ENCODE data around the gene CUL1.
"Not testable (repeated sequence)": the region's sequence is repeated elsewhere in the genome, so short reads cannot be mapped to it uniquely, and the experiment has no call there.

Gene CUL1

DNA sequence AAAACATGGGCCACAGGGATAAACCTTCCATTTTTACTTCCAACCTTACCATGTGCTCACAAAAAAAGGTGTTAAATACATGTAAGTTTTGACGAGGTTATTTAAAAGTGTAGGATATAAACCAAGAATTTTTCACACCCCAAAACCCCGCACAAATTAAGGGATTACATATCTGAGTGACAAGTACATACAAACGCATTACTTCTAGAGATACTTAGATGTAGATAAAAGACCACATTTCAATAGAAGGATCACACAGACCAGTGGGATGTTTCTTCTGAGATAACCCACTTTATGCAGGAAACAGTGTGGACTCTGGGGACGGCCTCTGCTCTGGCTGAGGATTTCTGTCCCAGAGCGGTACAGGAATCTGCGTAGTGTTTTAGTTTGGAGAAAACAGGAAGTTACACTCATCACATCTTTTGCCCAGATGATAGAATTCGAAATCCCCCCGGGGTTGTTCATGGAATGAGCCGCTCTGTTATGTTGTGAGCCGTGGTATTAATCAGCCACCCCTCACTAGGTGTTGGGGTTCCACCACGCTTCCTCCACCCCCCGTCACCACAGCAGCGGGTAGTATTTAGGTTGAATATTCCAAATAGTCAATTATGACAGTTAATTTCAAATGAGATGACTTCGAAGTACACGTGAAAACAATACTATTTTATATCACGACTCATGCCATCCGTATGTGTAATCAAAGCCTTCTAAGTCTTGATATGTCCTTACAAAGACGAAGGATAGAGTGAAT, 1.3 kb upstream of the CUL1 start:
- peak; percentile 64 for DNase-seq (ENCODE audit: low spot score)

DNA sequence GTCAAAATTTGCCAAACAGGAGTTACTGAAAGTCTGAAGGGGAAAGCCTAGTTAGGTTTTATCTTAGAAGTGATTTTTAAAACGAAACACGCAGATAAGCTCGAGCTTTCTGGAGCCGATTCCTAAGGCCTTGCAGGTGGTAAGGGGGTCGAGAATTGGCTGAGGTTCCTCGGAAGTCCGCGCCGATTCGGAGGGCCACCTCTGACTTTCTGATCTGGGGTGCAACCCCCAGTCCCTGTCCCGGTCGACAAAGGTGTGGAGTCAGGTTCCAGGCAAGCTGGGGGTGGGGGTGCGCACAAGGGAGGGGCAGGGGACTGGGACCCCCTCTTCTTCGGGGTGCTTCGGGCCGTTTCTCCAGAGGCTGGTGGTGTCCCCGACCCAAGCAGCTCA, 701 bp upstream of the CUL1 start:
- no peak for DNase-seq (ENCODE audit: low spot score)

DNA sequence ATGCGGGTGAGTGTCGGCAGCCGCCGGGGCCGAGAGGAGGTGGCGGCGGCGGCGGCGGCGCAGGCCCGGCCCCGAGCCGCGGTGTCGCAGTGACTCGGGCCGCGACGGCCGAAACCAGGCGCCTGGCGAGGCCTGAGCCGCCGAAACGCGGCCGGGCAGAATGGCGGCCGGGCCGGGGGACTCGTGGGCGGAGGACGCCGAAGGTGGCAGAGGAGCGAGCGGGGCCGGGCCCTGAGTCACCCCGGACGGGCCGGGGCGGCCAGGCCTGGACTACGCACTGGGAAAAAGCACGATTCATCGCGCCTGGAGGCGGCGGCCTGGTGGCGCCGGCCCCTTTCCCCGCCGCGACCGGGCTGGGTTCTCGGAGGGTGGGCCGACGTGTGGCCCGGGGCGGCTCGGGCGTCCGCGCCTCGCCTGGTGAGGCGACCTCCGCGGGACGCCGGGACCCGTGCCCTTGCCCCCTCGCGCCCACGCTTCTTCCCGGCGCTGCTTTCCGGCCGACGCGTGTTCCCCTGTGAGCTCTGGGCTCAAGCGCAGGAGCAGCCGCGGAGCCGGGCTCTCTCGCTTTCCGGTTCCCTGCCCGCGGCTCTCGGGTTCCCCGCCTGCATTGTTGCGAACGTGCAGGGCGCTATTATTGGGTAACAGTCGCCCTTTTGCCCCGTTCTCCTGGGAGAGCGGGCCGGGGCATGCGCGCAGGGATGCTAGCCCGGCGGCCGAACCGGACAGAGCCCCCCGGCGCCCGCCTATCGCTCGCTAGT, 500 bp downstream of the CUL1 start:
- peak; percentile 80 for DNase-seq (ENCODE audit: low spot score)

DNA sequence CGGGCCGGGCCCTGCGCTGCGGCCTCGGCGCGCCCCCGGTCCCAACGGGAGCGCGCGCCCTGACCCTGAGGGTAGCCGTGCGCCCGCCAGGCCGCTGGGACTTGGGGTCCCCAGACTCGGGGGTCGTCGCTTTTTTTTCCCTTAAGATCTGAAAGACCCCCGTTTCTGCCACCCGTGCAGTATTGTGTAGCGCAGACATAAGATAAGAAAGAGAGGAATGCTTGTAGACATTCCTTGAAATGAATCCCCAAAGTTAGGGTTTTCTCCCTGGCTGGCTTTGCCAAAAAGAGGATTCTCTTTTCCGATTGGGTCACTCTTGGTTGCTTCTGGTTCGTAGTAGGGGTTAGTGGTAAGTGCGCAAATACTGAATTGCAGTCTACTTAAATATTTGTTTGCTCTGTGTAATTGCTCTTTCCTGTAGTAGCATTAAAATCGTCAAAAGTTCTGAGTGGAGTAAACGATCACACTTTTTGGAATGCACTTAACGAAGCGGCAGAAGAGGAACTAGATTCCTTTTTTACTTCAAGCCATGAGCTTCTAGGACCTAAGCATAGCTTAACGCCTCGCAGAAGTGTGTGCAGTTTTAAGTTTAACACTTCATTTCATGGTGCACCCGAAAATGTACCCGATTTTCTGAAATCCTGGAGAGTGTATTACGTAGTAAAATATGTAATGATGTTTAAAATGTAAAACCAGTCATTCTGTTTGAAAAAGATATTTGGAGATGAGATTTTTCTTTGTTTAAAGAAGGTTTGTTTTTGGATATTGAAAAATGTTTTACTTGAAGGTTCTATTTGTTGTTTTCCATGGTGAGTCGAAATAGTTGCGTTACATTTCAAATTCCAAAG, 1.3 kb downstream of the CUL1 start:
- peak; percentile 50 for DNase-seq (ENCODE audit: low spot score)

DNA sequence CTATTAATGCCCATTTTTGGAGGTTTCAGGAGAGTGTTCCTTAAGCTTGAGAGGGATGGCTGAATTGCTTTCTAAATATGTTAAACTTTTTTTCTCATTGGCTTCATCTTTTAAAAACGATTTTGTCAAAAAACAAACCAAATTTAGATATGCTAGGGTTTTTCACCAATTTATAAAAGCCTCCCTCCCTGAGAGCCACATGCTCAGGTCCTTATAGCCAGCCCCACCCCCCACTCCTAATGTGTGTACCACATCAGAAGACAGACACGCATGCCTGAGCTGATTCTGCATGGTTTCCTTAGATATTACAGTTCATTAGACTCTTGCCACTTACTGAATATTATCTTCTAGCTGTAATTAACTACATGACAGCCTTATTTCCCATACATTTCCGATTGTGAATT, 2.0 kb downstream of the CUL1 start:
- DNase-seq (ENCODE audit: low spot score): peak; percentile 43

DNA sequence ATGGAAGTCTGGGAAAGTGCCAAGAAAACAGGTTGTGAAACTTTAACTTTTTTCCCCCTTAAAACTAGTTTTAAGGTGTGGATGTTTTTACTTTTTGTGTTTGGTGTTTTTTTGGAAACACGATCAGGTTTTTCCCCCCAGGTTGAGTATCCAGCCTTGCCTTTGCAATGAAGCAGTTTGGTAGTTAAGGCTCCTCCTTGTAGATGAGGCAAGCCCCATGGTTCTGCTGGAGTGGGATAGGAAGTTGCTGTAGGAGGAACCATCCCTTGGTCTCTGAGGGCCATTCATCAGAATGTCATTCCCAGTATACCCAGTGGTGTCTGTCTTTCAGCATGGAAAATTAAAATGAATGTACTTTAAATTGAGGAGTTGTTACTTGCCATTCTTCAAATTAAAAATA, 2.7 kb downstream of the CUL1 start:
- DNase-seq (ENCODE audit: low spot score): peak; percentile 50

DNA sequence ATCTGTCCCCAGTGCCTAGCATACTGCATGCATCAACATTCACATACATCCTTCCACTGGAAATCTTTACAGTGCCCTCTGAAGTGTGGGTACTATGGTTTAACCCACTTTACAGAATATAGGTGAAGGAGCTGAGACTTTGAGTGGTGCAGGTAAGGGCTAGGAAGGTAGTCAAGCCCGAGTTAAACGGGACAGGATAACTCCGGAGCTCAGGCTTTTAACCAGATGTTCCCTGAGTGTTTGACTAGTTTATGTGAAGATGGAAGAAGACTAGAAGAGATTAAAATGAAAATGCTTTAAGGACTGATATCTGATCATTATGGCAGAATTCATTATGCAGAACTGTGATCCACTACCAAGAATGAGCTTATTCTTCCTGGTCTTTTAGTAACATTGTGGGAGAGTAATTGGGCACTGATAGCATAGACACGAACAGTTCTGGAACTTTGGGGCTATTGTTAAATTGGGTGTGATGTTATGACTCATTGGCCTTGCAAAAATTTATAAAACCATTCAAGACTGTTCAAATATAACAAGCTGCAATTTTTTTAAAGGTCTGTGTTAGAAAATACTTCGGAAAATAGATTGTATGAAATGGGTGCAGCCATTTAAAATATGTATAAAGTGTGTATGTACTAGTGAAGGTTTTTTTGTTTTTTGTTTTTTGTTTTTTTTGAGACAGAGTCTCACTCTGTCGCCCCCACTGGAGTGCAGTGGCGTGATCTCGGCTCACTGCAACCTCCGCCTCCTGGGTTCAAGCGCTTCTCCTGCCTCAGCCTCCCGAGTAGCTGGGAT, 4.4 kb downstream of the CUL1 start:
- DNase-seq (ENCODE audit: low spot score): no peak

DNA sequence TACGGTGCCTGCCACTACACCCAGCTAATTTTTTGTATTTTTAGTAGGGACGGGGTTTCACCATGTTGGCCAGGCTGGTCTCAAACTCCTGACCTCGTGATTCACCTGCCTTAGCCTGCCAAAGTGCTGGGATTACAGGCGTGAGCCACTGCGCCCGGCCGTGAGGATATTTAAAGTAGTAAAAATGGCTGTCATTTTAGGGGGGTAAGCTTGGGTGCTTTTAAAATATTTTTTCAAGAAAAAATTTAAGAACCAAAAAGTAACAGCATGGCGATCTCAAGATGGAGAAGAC, 4.9 kb downstream of the CUL1 start:
- DNase-seq (ENCODE audit: low spot score): not testable (repeated sequence)

DNA sequence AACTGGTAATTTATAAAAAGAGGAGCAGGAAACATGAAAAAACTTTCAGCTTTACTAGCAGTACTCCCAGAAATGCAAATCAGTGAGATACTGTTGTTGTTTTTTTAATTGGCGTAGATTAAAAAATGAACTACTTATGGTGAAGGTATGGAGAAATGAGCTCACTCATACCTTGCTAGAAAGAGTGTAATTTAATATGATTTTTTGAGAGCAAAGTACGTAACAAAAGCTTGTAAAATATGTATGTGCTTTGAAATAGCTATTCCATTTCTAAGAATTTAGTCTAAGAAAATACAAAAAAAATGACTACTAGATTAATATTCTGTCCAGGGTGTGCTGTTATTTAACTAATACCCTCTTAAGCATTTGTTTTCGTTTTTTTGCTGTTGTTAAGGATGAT, 5.5 kb downstream of the CUL1 start:
- no peak for DNase-seq (ENCODE audit: low spot score)

DNA sequence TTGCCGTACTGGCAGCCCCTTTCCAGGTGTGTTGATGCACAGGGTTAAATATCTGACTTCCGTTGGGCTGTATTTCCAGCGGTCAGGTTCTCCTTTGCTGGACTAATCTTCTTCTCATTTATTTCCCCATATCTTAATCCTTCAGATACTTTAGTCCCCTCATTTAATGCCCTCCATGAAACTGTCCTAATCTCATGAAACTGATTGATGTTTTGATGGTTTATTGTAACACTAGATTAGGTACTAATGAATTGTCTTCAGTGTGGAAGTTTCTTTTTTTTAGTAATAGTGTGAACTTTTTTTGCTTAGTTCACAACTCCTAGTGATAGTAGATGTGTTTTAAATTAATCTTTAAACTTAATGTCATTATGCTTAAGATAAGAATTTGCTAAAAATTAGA, 6.3 kb downstream of the CUL1 start:
- no peak for DNase-seq (ENCODE audit: low spot score)

DNA sequence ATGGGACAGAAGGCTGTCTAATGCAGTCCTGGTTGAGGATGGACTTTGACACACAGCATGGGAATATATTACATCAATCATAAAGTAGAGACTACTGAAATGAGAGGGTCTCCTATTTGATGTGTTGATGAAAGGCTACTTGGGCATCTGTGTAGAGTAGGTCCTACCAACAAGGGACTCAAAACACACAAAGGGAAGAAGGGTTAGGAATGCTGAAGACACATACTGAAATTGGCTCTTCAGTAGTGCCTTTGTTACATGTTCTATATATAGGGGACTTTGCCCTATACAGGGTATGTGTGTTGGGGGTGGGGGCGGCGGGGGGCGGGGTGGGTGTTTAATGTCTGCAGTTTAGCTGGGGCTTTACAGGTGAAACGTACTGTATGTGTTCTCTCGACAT, 7.7 kb downstream of the CUL1 start:
- no peak for DNase-seq (ENCODE audit: low spot score)

DNA sequence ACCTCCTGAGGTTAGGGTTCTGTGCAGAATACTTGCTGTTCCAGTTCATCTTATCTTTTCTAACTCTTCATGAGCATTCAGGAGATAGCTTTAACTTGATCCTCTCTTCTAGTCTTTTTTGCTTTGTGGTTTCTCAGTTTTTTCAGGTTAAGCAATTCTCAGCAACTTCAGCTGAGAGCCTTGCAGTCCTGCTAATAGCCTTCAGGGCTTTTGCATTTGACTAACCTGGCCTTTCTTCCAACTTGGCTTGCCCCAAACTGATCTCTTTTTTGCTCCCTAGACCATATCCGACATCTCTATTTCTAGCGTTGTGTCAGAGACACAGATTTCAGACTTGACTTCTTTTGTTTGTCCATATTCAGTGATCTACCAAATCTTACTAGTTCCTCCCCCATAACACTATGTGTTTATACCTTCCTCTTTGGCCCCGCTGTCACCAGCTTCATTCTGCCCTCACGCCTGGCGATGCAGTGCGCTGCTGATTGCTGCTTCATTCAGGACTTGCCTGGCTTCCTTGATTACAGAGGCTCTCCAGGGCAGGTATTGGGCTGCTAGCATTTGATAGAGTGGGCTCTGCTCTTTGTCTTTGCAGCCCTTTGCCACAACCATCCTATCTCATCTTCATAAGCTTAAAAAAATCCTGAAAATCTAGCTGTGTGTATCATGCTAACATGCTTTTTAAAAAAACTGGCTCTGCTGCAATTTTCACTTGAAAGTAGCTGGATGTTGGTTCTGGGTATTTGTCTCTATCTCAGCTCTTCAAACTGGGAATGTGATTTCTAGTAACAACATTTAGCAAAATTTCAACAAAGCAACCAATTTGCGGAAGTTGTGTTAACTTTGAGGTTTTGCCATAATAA, 9.6 kb downstream of the CUL1 start:
- DNase-seq (ENCODE audit: low spot score): no peak

DNA sequence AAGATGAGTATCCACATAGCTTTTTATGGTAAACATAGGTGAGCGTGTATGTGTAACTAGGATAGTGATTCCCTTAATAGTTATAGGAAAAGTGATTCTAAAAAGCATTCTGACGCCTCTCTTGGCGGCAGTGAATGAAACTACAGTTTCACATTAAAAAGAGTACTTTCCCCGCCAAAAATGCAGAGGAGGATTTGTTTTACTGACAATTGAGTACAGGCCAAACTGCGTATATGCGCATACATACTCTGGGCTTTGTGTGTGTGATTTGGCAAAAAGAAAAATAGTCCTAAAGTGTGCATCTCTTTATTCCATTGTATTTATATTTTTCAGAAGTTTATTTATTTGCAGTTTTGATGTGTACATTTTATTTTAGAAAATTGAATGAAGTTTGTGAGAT, 10.3 kb downstream of the CUL1 start:
- DNase-seq (ENCODE audit: low spot score): no peak

DNA sequence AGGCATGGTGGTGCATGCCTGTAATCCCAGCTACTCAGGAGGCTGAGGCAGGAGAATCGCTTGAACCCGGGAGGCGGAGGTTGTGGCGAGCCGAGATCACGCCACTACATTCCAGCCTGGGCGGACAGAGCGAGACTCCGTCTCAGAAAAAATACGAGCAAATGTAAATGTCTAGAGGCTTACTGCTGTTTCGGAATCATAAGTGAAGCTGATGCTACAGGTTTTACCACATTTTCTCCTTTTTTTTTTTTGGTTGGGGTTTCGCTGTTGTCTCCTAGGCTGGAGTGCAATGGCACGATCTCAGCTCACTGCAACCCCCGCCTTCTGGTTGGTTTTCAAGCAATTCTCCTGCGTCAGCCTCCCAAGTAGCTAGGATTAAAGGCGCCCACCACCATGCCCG, 11.7 kb downstream of the CUL1 start:
- DNase-seq (ENCODE audit: low spot score): not testable (repeated sequence)

DNA sequence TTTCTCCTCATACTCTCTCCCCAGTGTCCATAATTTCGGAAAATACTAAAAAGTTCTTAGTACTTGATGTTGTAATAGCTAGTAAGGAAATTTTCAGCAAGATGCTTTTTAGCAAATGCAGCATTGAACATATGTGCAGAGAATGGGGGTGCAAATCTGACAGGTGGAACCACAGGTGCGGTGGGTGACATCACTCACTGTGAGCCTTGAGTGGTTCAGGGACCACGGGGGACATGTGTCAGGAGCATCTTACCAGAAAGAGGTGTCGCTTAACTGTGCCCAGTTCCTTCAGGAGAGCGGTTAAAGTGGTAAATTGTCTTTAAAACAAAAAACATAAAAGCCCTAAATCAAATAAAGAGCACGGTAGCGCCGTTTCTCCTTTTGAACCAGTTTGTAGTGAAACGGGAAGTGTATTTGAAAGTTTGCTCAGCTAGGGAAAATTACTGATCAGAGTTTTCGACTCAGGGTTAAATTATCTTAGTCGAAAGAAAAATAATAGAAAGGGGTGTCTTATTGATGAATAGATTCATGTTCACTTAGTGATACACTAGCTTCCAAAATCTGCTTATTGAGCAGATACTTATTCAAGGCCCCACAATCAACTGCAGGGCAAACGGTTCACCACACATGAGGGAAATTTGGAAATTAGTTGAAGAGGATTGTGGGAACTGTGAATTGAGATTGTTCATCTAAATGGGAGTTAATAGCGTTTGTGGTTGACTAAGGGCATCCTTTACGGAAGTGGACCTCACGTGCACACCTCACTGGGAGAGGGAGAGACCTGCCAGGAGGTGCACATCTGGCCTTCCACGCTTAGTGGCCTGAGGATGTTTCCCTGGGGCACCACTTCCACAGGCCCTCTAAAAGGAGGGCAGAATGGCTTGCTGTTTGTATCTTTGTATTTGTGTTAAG, 12.7 kb downstream of the CUL1 start:
- no peak for DNase-seq (ENCODE audit: low spot score)

DNA sequence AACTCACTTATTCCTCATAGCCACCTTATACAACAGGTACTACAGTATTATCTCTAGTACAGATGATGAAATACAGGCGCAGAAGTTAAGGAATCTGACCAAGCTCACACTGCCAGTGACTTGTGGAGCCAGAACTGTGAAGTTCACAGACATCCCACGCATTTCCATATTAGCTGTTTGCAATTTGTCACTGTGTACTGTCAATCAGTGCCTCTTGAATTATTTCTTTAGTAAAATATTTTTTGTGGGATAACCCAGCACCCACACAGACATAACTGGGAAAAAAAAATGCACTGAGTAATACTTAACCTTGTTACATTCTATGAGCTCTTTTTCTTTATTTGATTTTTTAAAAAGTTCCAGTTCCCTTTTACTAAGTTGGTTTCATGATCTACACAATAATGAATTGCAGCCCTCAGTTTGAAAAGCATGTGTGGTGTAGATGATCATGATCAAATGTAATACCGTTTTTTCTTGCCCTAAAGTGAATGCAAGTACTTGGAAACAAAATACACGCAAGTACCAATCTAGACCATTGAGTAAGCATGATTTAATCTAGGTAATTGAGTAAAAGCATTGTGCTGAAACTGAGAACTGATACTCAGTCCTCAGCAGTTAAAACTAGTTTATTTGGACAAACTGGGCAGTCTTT, 14.1 kb downstream of the CUL1 start:
- peak; percentile 31 for DNase-seq (ENCODE audit: low spot score)

DNA sequence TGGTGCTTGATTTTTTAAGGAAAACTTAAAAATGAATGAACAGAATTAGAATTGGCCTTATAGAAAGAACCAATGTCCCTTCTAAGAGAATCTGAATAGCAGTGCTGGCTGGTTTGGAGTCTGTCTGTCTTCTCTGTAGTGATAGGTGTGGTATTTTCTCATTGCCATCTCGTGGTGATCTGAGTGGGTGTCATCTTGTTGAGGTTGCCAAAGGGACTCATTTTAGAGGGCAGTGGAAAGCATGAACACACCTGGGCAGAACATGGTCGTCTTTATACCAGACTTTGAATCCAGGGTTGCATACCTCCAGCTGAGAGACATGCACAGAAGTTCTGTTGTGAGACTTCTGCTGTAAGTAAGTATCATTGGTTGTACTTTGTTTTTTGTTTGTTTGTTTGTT, 15.8 kb downstream of the CUL1 start:
- no peak for DNase-seq (ENCODE audit: low spot score)

DNA sequence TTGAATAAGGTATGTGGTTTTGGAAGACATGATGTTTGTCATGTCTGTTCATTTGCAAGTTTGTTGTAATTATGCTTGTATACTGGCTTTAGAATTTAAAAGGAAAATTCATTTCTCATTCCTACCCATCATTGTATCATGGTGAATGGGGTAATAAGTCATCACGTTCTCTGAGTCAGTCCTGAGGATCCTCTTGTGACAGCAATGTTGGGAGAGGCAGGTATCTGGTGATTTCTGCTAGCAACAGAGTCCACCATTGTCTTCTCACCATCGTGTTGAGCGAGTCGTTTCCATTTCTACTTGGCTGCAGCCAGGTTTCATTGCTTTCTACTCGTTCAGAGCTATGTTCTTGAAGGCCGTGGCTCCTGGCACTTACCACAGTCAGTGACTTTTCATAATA, 16.3 kb downstream of the CUL1 start:
- DNase-seq (ENCODE audit: low spot score): no peak

DNA sequence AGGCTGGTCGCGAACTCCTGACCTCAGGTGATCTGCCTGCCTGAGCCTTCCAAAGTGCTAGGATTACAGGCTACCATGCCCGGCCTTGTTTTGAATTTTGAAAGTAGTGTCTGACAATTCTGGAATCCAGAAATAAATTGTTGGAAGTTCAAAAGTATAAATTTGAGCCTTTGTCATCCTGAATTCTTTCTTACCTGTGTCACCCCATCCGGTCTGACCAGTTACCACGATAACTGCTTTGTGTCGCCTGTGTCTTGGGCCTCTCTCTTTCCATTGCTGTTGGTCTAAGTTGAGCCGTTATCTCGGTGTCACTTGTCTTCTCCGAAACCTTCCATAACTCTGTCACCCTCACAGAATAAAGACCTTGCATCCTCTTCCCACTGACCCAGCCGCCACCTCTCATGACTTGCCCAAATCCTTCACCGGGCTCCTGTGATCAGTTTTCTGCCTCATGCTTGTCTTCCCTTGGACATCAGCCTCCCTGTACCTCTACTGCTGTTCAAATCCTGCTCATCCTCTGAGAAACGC, 18.6 kb downstream of the CUL1 start:
- no peak for DNase-seq (ENCODE audit: low spot score)

Measured in GM03348 (cell line).